Smooth muscle cell (in vitro differentiated cells): Measurements from ENCODE around the gene ARSI. TPM values are rescaled to one million over a fixed set of nuclear protein-coding genes. Genes with fewer than 3 reads are reported as not detected.
A peak's percentile ranks its signal among the peaks of the same experiment; 100 is the strongest.

Experiments used
- DNase-seq: peaks from one replicate; lab custom pipeline; 2025; ENCODE audit not compliant: unreplicated experiment; lab: John Stamatoyannopoulos, UW
- H2AFZ ChIP-seq: fragments of 200-600 bp; sonication (generic); 2 replicates; pipeline ENCODE4 v1.6.0; 2016; ENCODE audit warnings: antibody characterized with exemption, low read depth, mild to moderate bottlenecking
- H3F3A ChIP-seq: fragments of 200-600 bp; sonication (generic); 2 replicates; pipeline ENCODE4 v1.6.0; 2017; ENCODE audit warnings: antibody characterized with exemption, low read depth
- H3K27ac ChIP-seq: fragments of 200-600 bp; sonication (generic); 2 replicates; pipeline ENCODE4 v1.5.1; 2016; ENCODE audit warnings: low read depth, mild to moderate bottlenecking
- H3K27me3 ChIP-seq: fragments of 200-600 bp; sonication (generic); 2 replicates; pipeline ENCODE4 v1.6.1; 2016; ENCODE audit warnings: low read depth, mild to moderate bottlenecking
- H3K36me3 ChIP-seq: fragments of 200-600 bp; sonication (generic); 2 replicates; pipeline ENCODE4 v1.5.1; 2016; ENCODE audit warnings: low read depth
- H3K4me1 ChIP-seq: fragments of 200-600 bp; sonication (generic); 2 replicates; pipeline ENCODE4 v1.5.1; 2016; ENCODE audit warnings: low read depth
- H3K4me2 ChIP-seq: fragments of 200-600 bp; sonication (generic); 2 replicates; pipeline ENCODE4 v1.6.0; 2016; ENCODE audit warnings: mild to moderate bottlenecking
- H3K4me3 ChIP-seq: fragments of 200-600 bp; sonication (generic); 2 replicates; pipeline ENCODE4 v1.5.1; 2016; ENCODE audit warnings: mild to moderate bottlenecking
- H3K79me2 ChIP-seq: fragments of 200-600 bp; sonication (generic); 2 replicates; pipeline ENCODE4 v1.6.0; 2016; ENCODE audit warnings: low read depth, mild to moderate bottlenecking
- H3K9ac ChIP-seq: fragments of 200-600 bp; sonication (generic); 2 replicates; pipeline ENCODE4 v1.6.0; 2016; ENCODE audit warnings: low read depth
- H3K9me3 ChIP-seq: fragments of 200-600 bp; sonication (generic); replicated peaks from 2 replicates; pipeline ENCODE4 v1.5.1; 2016; ENCODE audit warnings: low read depth
- H4K20me1 ChIP-seq: fragments of 200-600 bp; sonication (generic); 2 replicates; pipeline ENCODE4 v1.6.0; 2016; ENCODE audit warnings: low read depth
- CTCF ChIP-seq: fragments of 200-600 bp; sonication (generic); IDR thresholded peaks from 2 replicates; pipeline ENCODE4 v1.5.1; 2017; ENCODE audit warnings: borderline replicate concordance, mild to moderate bottlenecking, antibody characterized with exemption; ENCODE audit not compliant: insufficient read depth, poor library complexity, severe bottlenecking
- WGBS: methylation state at CpG from one replicate; pipeline ENCODE4 v1.1.7; 2016; ENCODE audit warnings: low lambda C conversion rate; 5-methylcytosine and 5-hydroxymethylcytosine counted together
- polyA plus RNA-seq: library from polyadenylated mRNA; unstranded; fragments of >200 nt; fragmentation: Nextera tagmentation; extraction: Ambion mirVana; gene quantifications from 2 replicates; pipeline ENCODE4 v1.2.1, GENCODE V29; 2016
- total RNA-seq: library from RNA; depleted of rRNA; stranded (reverse); fragments of >200 nt; gene quantifications from 2 replicates; pipeline ENCODE4 v1.2.3, GENCODE V29; 2014

Gene ARSI
- total and polyA plus RNA-seq, 2 experiments from 2014 or later, result 68.9 to 87.6 TPM

- WGBS, result 87% methylated on average over 6 of the region's 13 CpGs
- no peak for DNase-seq
- Histone ChIP-seq H3K36me3 (no peaks in the 10 kb centered on the region), H3K4me1 (no peaks in the 10 kb centered on the region), H3K9ac (no peak overlapping the region), H3K4me2 (no peak overlapping the region), H3F3A (no peaks in the 10 kb centered on the region), H2AFZ (no peak overlapping the region), H3K27ac (no peak overlapping the region), H3K4me3 (no peak overlapping the region), H3K27me3 (no peaks in the 10 kb centered on the region), H4K20me1 (no peaks in the 10 kb centered on the region), H3K79me2 (no peaks in the 10 kb centered on the region), H3K9me3 (no peaks in the 10 kb centered on the region)
- TF ChIP-seq CTCF, result no peak
These were observed 18.4 kb downstream of the ARSI start for GRCh38 chr5:150284311-150284710.

- H2AFZ ChIP-seq, result no peak overlapping the region
- H3K79me2 ChIP-seq, result no peaks in the 10 kb centered on the region
- H3K4me3 ChIP-seq, result no peak overlapping the region
- no peaks in the 10 kb centered on the region for H3K36me3 ChIP-seq
- no peaks in the 10 kb centered on the region for H3K4me1 ChIP-seq
- no peak for DNase-seq
- H3K9me3 ChIP-seq, result no peaks in the 10 kb centered on the region
- H3K4me2 ChIP-seq, result no peak overlapping the region
- H3K27ac ChIP-seq, result no peak overlapping the region
- no peaks in the 10 kb centered on the region for H3F3A ChIP-seq
- H3K9ac ChIP-seq, result no peak overlapping the region
- no peaks in the 10 kb centered on the region for H3K27me3 ChIP-seq
- TF ChIP-seq CTCF, result no peak
- H4K20me1 ChIP-seq, result no peaks in the 10 kb centered on the region
- 91% methylated on average over 3 of the region's 3 CpGs for WGBS
These were observed 18.8 kb downstream of the ARSI start for GRCh38 chr5:150283904-150284303.

GRCh38 chr5:150281987-150282386 lies 20.7 kb downstream of the ARSI start:
- Histone ChIP-seq H3K4me3 (no peak overlapping the region), H3K4me1 (no peaks in the 10 kb centered on the region), H3K9ac (no peak overlapping the region), H2AFZ (no peak overlapping the region), H3K27me3 (no peaks in the 10 kb centered on the region), H3K79me2 (no peaks in the 10 kb centered on the region), H4K20me1 (no peaks in the 10 kb centered on the region), H3K9me3 (no peaks in the 10 kb centered on the region), H3K36me3 (no peaks in the 10 kb centered on the region), H3K4me2 (no peak overlapping the region), H3F3A (no peaks in the 10 kb centered on the region), H3K27ac (no peak overlapping the region)
- TF ChIP-seq CTCF, result no peak
- no peak for DNase-seq
- WGBS, result 74% methylated on average over 8 of the region's 8 CpGs

GRCh38 chr5:150279330-150280020 lies 23.2 kb downstream of the ARSI start:
- WGBS, result 82% methylated on average over 13 of the region's 13 CpGs
- Histone ChIP-seq H4K20me1 (no peaks in the 10 kb centered on the region), H2AFZ (no peak overlapping the region), H3K4me2 (no peak overlapping the region), H3K9me3 (no peaks in the 10 kb centered on the region), H3K4me3 (no peak overlapping the region), H3K4me1 (no peaks in the 10 kb centered on the region), H3F3A (no peaks in the 10 kb centered on the region), H3K27me3 (no peaks in the 10 kb centered on the region), H3K27ac (peak overlapping the region; percentile 7), H3K9ac (no peak overlapping the region), H3K36me3 (no peaks in the 10 kb centered on the region), H3K79me2 (no peaks in the 10 kb centered on the region)
- no peak for TF ChIP-seq CTCF
- DNase-seq, result no peak
